ENCODE results near the gene CACNB2. TPM values are rescaled to one million over a fixed set of nuclear protein-coding genes. Genes with fewer than 3 reads are reported as not detected.

Gene CACNB2
- total RNA-seq, 1 experiment from 2014 or later = not detected

DNA sequence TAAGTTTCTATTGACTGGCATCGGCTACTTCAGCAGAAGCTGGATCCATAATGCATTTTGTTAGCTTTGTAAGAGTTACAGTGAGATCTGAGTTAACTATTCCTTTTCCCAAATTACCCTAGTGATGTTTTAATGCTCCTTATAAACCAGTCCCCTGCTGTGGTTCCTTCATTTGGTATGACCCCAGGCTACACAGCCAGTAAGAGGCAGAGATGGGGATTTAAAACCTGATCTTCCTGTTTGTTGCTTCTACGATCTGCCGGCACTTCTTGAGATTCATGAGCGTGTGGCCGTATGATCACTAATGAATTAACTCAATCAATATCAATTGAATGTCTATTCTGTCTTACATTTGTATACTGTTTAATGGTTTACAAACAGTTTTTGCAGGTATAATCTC is 86.1 kb downstream of the CACNB2 start:
- Mint-ChIP-seq H3K9me3 (ENCODE audit: low read depth, unreplicated experiment) (no peaks in the 10 kb centered on the region), H3K36me3 (ENCODE audit: insufficient read depth, unreplicated experiment) (no peaks in the 10 kb centered on the region), H3K4me1 (ENCODE audit: low read depth, unreplicated experiment) (no peaks in the 10 kb centered on the region), H3K27ac (ENCODE audit: unreplicated experiment) (no peak overlapping the region), H3K4me3 (ENCODE audit: low read depth, unreplicated experiment) (no peak overlapping the region), H3K27me3 (ENCODE audit: unreplicated experiment) (peaks cover 43% of the 10 kb centered on the region)
- CTCF ChIA-PET = no interaction called here
- no peak for DNase-seq
- no TSS peak for BruUV-seq (replicated peaks)
- intact Hi-C loops (cut with micrococcal nuclease; ENCODE audit: unreplicated experiment) = no loop called here
- no peak for TF ChIP-seq CTCF (IDR thresholded peaks at IDR 0.05; ENCODE audit: unreplicated experiment)

- Mint-ChIP-seq H3K27ac (ENCODE audit: unreplicated experiment) (no peak overlapping the region), H3K27me3 (ENCODE audit: unreplicated experiment) (peaks cover 78% of the 10 kb centered on the region), H3K9me3 (ENCODE audit: low read depth, unreplicated experiment) (peaks cover 2% of the 10 kb centered on the region), H3K4me3 (ENCODE audit: low read depth, unreplicated experiment) (no peak overlapping the region), H3K4me1 (ENCODE audit: low read depth, unreplicated experiment) (peaks cover 8% of the 10 kb centered on the region), H3K36me3 (ENCODE audit: insufficient read depth, unreplicated experiment) (no peaks in the 10 kb centered on the region)
- no TSS peak for BruUV-seq (replicated peaks)
- TF ChIP-seq CTCF (IDR thresholded peaks at IDR 0.05; ENCODE audit: unreplicated experiment) = no peak
- intact Hi-C loops (cut with micrococcal nuclease; ENCODE audit: unreplicated experiment) = no loop called here
- DNase-seq = no peak
- CTCF ChIA-PET = no interaction called here
Measured at GRCh38 chr10:18229826-18230225, 89.6 kb downstream of the CACNB2 start.

DNA sequence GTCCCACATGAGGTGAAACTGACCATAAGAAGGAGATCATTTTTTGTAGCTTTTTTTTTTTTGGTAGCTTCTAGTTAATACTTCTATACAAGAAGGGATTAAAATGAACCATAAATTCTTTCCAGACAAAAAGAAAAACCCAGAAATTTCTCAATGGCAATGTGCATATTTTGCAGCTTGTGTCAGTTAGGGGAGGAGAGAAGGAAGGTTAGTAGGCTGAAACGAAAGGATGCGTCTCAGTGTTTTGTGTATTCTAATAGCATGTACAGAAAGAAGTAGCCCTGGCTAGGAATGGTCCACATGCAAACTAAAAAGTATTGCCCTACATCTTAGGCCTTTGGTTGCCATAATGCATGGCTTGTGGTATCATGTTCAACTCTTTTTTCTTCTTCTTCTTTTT is 90.6 kb downstream of the CACNB2 start:
- Mint-ChIP-seq H3K27ac (ENCODE audit: unreplicated experiment) (no peak overlapping the region), H3K36me3 (ENCODE audit: insufficient read depth, unreplicated experiment) (no peaks in the 10 kb centered on the region), H3K9me3 (ENCODE audit: low read depth, unreplicated experiment) (peaks cover 2% of the 10 kb centered on the region), H3K27me3 (ENCODE audit: unreplicated experiment) (peaks cover 75% of the 10 kb centered on the region), H3K4me1 (ENCODE audit: low read depth, unreplicated experiment) (peaks cover 8% of the 10 kb centered on the region), H3K4me3 (ENCODE audit: low read depth, unreplicated experiment) (no peak overlapping the region)
- CTCF ChIA-PET = no interaction called here
- BruUV-seq (replicated peaks) = no TSS peak
- no peak for DNase-seq
- intact Hi-C loops (cut with micrococcal nuclease; ENCODE audit: unreplicated experiment) = no loop called here
- no peak for TF ChIP-seq CTCF (IDR thresholded peaks at IDR 0.05; ENCODE audit: unreplicated experiment)

GRCh38 chr10:18231480-18231879 is 91.3 kb downstream of the CACNB2 start:
- DNase-seq = no peak
- intact Hi-C loops (cut with micrococcal nuclease; ENCODE audit: unreplicated experiment) = no loop called here
- Mint-ChIP-seq H3K36me3 (ENCODE audit: insufficient read depth, unreplicated experiment) (no peaks in the 10 kb centered on the region), H3K27ac (ENCODE audit: unreplicated experiment) (no peak overlapping the region), H3K27me3 (ENCODE audit: unreplicated experiment) (peaks cover 75% of the 10 kb centered on the region), H3K4me3 (ENCODE audit: low read depth, unreplicated experiment) (no peak overlapping the region), H3K9me3 (ENCODE audit: low read depth, unreplicated experiment) (peaks cover 2% of the 10 kb centered on the region), H3K4me1 (ENCODE audit: low read depth, unreplicated experiment) (peaks cover 8% of the 10 kb centered on the region)
- TF ChIP-seq CTCF (IDR thresholded peaks at IDR 0.05; ENCODE audit: unreplicated experiment) = no peak
- CTCF ChIA-PET = no interaction called here
- no TSS peak for BruUV-seq (replicated peaks)

DNA sequence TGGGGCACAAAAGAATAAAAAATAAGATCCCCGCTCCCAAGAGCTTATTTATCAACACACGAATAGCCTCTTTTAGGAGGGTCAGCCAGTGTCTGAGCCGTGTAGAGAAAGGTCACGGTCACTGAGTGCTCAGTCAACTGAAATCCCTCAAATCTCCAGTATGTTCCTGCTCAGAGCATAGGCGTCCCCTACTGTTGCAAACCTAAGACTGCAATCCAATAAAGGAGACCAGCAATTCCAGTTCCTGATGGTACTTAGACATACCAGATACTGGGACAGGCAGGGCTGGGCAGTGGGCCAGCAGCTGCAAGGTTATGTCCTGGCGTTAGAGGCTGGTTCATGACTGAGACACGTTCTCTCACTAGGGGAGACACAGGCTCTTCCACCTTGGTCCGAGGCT is 93.6 kb downstream of the CACNB2 start:
- Mint-ChIP-seq H3K4me1 (ENCODE audit: low read depth, unreplicated experiment) (peaks cover 8% of the 10 kb centered on the region), H3K9me3 (ENCODE audit: low read depth, unreplicated experiment) (peaks cover 2% of the 10 kb centered on the region), H3K27me3 (ENCODE audit: unreplicated experiment) (peaks cover 75% of the 10 kb centered on the region), H3K27ac (ENCODE audit: unreplicated experiment) (no peak overlapping the region), H3K36me3 (ENCODE audit: insufficient read depth, unreplicated experiment) (no peaks in the 10 kb centered on the region), H3K4me3 (ENCODE audit: low read depth, unreplicated experiment) (no peak overlapping the region)
- DNase-seq = no peak
- TF ChIP-seq CTCF (IDR thresholded peaks at IDR 0.05; ENCODE audit: unreplicated experiment) = no peak
- intact Hi-C loops (cut with micrococcal nuclease; ENCODE audit: unreplicated experiment) = no loop called here
- CTCF ChIA-PET = no interaction called here
- no TSS peak for BruUV-seq (replicated peaks)

Measured in Calu3 (cell line).